HepG2 (cell line): ENCODE measurements around the gene DAZAP1. TPM values are rescaled to one million over a fixed set of nuclear protein-coding genes. Genes with fewer than 3 reads are reported as not detected.

Source experiments
- ASH2L ChIP-seq: fragments of 300-600, 200-600 bp; sonication (generic); IDR thresholded peaks from 2 replicates; pipeline ENCODE4 v1.7.0; 2017; ENCODE audit warnings: low read depth, mild to moderate bottlenecking, moderate library complexity, mixed read lengths, low read length; ENCODE audit not compliant: insufficient read length
- CREBL2 ChIP-seq: sonication (generic); formaldehyde crosslinking; IDR thresholded peaks from 2 replicates; pipeline ENCODE4 v1.8.1; 2023; ENCODE audit warnings: missing genetic modification reagents, mild to moderate bottlenecking, borderline replicate concordance
- HDAC2 ChIP-seq: sonication (generic); formaldehyde crosslinking; IDR thresholded peaks from 2 replicates; pipeline ENCODE4 v1.4.0; 2020; ENCODE audit warnings: missing genetic modification reagents
- HNRNPLL ChIP-seq: fragments of 200-400 bp; formaldehyde crosslinking; IDR thresholded peaks from 2 replicates; pipeline ENCODE4 v1.6.1; 2017; ENCODE audit warnings: mild to moderate bottlenecking, low read depth, low read length; ENCODE audit not compliant: poor library complexity, severe bottlenecking
- MED13 ChIP-seq: sonication (generic); formaldehyde crosslinking; IDR thresholded peaks from 2 replicates; pipeline ENCODE4 v1.5.0; 2020; ENCODE audit warnings: missing genetic modification reagents
- MEIS1 ChIP-seq: sonication (generic); formaldehyde crosslinking; IDR thresholded peaks from 2 replicates; pipeline ENCODE4 v1.9.0; 2021; ENCODE audit warnings: mild to moderate bottlenecking, missing genetic modification reagents, moderate library complexity, borderline replicate concordance
- NKX3-1 ChIP-seq: sonication (generic); formaldehyde crosslinking; IDR thresholded peaks from 2 replicates; pipeline ENCODE4 v1.5.0; 2020; ENCODE audit warnings: missing genetic modification reagents
- RBAK ChIP-seq: sonication (generic); formaldehyde crosslinking; IDR thresholded peaks from 2 replicates; pipeline ENCODE4 v1.5.1; 2020; ENCODE audit warnings: mild to moderate bottlenecking, missing genetic modification reagents
- SMAD1 ChIP-seq: sonication (generic); formaldehyde crosslinking; IDR thresholded peaks from 2 replicates; pipeline ENCODE4 v1.4.0; 2020; ENCODE audit warnings: missing genetic modification reagents, low read depth, mild to moderate bottlenecking, borderline replicate concordance
- TAF15 ChIP-seq: fragments of 200-400 bp; formaldehyde crosslinking; IDR thresholded peaks from one replicate; pipeline ENCODE4 v1.6.1; 2018; ENCODE audit warnings: mild to moderate bottlenecking, low read depth, low read length; ENCODE audit not compliant: poor library complexity, severe bottlenecking
- THAP8 ChIP-seq: sonication (generic); formaldehyde crosslinking; IDR thresholded peaks from 2 replicates; pipeline ENCODE4 v1.5.1; 2020; ENCODE audit warnings: missing genetic modification reagents, mild to moderate bottlenecking, borderline replicate concordance
- YEATS2 ChIP-seq: sonication (generic); formaldehyde crosslinking; IDR thresholded peaks from 2 replicates; pipeline ENCODE4 v1.4.0; 2020; ENCODE audit warnings: missing genetic modification reagents, borderline replicate concordance
- ZFX ChIP-seq: sonication (generic); formaldehyde crosslinking; IDR thresholded peaks from 2 replicates; pipeline ENCODE4 v1.4.0; 2020; ENCODE audit warnings: mild to moderate bottlenecking, low read depth, missing genetic modification reagents, moderate library complexity
- ZNF142 ChIP-seq: sonication (generic); formaldehyde crosslinking; IDR thresholded peaks from 2 replicates; pipeline ENCODE4 v1.4.0; 2020; ENCODE audit warnings: missing genetic modification reagents
- ZNF3 ChIP-seq: IDR thresholded peaks from 2 replicates; pipeline ENCODE4 v1.7.0; 2017; ENCODE audit warnings: inconsistent platforms
- ZNF644 ChIP-seq: IDR thresholded peaks from 2 replicates; pipeline ENCODE4 v1.6.1; 2016; ENCODE audit warnings: low read depth
- ZNF724P ChIP-seq: sonication (generic); formaldehyde crosslinking; IDR thresholded peaks from 2 replicates; pipeline ENCODE4 v1.8.0; 2022; ENCODE audit warnings: missing genetic modification reagents, borderline replicate concordance
- polyA plus RNA-seq, 8 experiments: library from polyadenylated mRNA; depleted of rRNA in 3 of 8; stranded (reverse) in 7 of 8; unstranded in 1 of 8; fragments of >200 nt; fragmentation: Illumina TruSeq in 4 of 8; extraction: Trizol in 4 of 8; gene quantifications; 2 replicates each; pipeline versions ENCODE4 v1.2.1 to v1.2.3, GENCODE V29; 2011 to 2016; ENCODE audit warnings: low read depth in 4 of 8, missing spikeins in 1 of 8, mixed read lengths in 1 of 8; ENCODE audit not compliant: insufficient read depth in 1 of 8
- total RNA-seq, 5 experiments: library from RNA; depleted of rRNA; stranded (reverse); fragments of >200 nt; fragmentation: Illumina TruSeq; extraction: Trizol; gene quantifications; 2 replicates each; pipeline ENCODE4 v1.2.3, GENCODE V29; 2016; ENCODE audit warnings: low read depth in 1 of 5
- TF ChIP-seq, protein P1 (sequence below): sonication (generic); formaldehyde crosslinking; IDR thresholded peaks from 2 replicates; pipeline ENCODE4 v1.5.0; 2020; ENCODE audit warnings: missing genetic modification reagents
- TF ChIP-seq, protein P2 (sequence below): sonication (generic); formaldehyde crosslinking; IDR thresholded peaks from 2 replicates; pipeline ENCODE4 v1.5.0; 2020; ENCODE audit warnings: mild to moderate bottlenecking, missing genetic modification reagents, moderate library complexity

Gene DAZAP1
- total and polyA plus RNA-seq, 2 of the 13 experiments (the other 11 are each of a cell fraction or from before 2014, with no cell fraction given): 63.3 to 79.2 TPM

GRCh38 chr19:1424192-1424955 is 17.0 kb downstream of the DAZAP1 start (continued):
- TF ChIP-seq ZNF724P (CRISPR knock-in tag) (no peak), RBAK (no peak), ZNF3 (CRISPR knock-in tag) (no peak), HDAC2 (CRISPR knock-in tag) (peak; percentile 58), ZFX (CRISPR knock-in tag) (peak; percentile 42; the same call in 1 of the 2 replicates), CREBL2 (CRISPR knock-in tag) (0 out of 2 replicates have a peak, but pooled peaks have one; percentile 69), SMAD1 (CRISPR knock-in tag) (no peak), ZNF644 (CRISPR knock-in tag) (no peak), THAP8 (CRISPR knock-in tag) (no peak), MEIS1 (CRISPR knock-in tag) (peak; percentile 60; the same call in 1 of the 2 replicates), MED13 (no peak), TAF15 (no peak), YEATS2 (CRISPR knock-in tag) (no peak), HNRNPLL (peak; percentile 27), NKX3-1 (CRISPR knock-in tag) (no peak), ASH2L (peak; percentile 25), ZNF142 (CRISPR knock-in tag) (no peak)
- TF ChIP-seq, protein P1, sequence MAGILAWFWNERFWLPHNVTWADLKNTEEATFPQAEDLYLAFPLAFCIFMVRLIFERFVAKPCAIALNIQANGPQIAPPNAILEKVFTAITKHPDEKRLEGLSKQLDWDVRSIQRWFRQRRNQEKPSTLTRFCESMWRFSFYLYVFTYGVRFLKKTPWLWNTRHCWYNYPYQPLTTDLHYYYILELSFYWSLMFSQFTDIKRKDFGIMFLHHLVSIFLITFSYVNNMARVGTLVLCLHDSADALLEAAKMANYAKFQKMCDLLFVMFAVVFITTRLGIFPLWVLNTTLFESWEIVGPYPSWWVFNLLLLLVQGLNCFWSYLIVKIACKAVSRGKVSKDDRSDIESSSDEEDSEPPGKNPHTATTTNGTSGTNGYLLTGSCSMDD (CRISPR knock-in tag): no peak
- TF ChIP-seq, protein P2, sequence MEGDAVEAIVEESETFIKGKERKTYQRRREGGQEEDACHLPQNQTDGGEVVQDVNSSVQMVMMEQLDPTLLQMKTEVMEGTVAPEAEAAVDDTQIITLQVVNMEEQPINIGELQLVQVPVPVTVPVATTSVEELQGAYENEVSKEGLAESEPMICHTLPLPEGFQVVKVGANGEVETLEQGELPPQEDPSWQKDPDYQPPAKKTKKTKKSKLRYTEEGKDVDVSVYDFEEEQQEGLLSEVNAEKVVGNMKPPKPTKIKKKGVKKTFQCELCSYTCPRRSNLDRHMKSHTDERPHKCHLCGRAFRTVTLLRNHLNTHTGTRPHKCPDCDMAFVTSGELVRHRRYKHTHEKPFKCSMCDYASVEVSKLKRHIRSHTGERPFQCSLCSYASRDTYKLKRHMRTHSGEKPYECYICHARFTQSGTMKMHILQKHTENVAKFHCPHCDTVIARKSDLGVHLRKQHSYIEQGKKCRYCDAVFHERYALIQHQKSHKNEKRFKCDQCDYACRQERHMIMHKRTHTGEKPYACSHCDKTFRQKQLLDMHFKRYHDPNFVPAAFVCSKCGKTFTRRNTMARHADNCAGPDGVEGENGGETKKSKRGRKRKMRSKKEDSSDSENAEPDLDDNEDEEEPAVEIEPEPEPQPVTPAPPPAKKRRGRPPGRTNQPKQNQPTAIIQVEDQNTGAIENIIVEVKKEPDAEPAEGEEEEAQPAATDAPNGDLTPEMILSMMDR (CRISPR knock-in tag): peak; percentile 46
